Transverse colon (tissue), 4 donors: Measurements from ENCODE around the gene INCA1. TPM values are rescaled to one million over a fixed set of nuclear protein-coding genes. Genes with fewer than 3 reads are reported as not detected.

Experiments used
- DNase-seq: peaks from one replicate; pipeline ENCODE4 v3.0.0-alpha.2; 2019
- H3K27ac ChIP-seq, 4 donors: fragments of 200-600 bp; sonication (generic); 2 replicates each; pipeline ENCODE4 v1.5.1; 2016 to 2018; ENCODE audit warnings: inconsistent platforms in 4 of 4
- H3K27me3 ChIP-seq: fragments of 200-600 bp; sonication (generic); 2 replicates; pipeline ENCODE4 v1.5.1; 2017; ENCODE audit warnings: inconsistent platforms
- H3K36me3 ChIP-seq, 4 donors: fragments of 200-600 bp; sonication (generic); 2 replicates each; pipeline ENCODE4 v1.5.1; 2017 to 2019; ENCODE audit warnings: inconsistent platforms in 4 of 4
- H3K4me1 ChIP-seq, 4 donors: fragments of 200-600 bp; sonication (generic); 2 replicates each; pipeline ENCODE4 v1.5.1; 2017 to 2020; ENCODE audit warnings: inconsistent platforms in 4 of 4
- H3K4me3 ChIP-seq, 4 donors: fragments of 200-600 bp; sonication (generic); 1 replicate in 1 of 4; 2 replicates in 3 of 4; pipeline versions ENCODE4 v1.5.1 to v1.6.1; 2017 to 2019; ENCODE audit warnings: inconsistent platforms in 4 of 4
- H3K9me3 ChIP-seq, 2 donors: fragments of 200-600 bp; sonication (generic); 2 replicates each; pipeline ENCODE4 v1.5.1; 2017 to 2019; ENCODE audit warnings: inconsistent platforms in 2 of 2
- CTCF ChIP-seq, 5 experiments: fragments of 200-600 bp in 3 of 5; fragments of 450-650 bp in 2 of 5; sonication (generic) in 3 of 5; IDR thresholded peaks; 1 replicate in 2 of 5; 2 replicates in 3 of 5; pipeline ENCODE4 v1.5.1; 2016 to 2017; ENCODE audit warnings: antibody characterized with exemption in 5 of 5, inconsistent platforms in 3 of 5, mild to moderate bottlenecking in 2 of 5, moderate library complexity in 1 of 5
- EP300 ChIP-seq: sonication (generic); formaldehyde crosslinking; IDR thresholded peaks from one replicate; pipeline ENCODE4 v1.6.1; 2017; ENCODE audit warnings: antibody characterized with exemption, low read depth
- POLR2A ChIP-seq: fragments of 450-650 bp; IDR thresholded peaks from one replicate; pipeline ENCODE4 v1.6.1; 2016; ENCODE audit warnings: antibody characterized with exemption, mild to moderate bottlenecking, moderate library complexity
- POLR2AphosphoS5 ChIP-seq, 3 donors: sonication (generic); formaldehyde crosslinking; IDR thresholded peaks; one replicate each; pipeline ENCODE4 v1.6.1; 2016; ENCODE audit warnings: antibody characterized with exemption in 3 of 3
- WGBS, 2 donors: methylation state at CpG; one replicate each; pipeline ENCODE4 v1.1.5; 2018; ENCODE audit warnings: low coverage in 1 of 2; 5-methylcytosine and 5-hydroxymethylcytosine counted together
- in situ Hi-C, 4 donors: fragments of 200-750 bp; cut with MboI; loops; one replicate each; pipeline versions ENCODE4 v1.15.0 to v1.15.1; 2017; ENCODE audit warnings: low sequenced_read_pairs in 3 of 4, low pct_ligation_motif_present in 1 of 4, low pct_unique_long_range_greater_than_20kb in 1 of 4
- intact Hi-C: fragments of 100-400 bp; cut with DNase I; formaldehyde crosslinking; loops from one replicate; pipeline ENCODE4 v1.15.1; 2023; ENCODE audit warnings: low total_unique reads
- total RNA-seq, 4 donors: library from RNA; depleted of rRNA; stranded (reverse); fragments of >200 nt; gene quantifications; one replicate each; pipeline ENCODE4 v1.1.0, GENCODE V29; 2016

Gene INCA1
- total RNA-seq, 4 donors from 2014 or later = 1.8 to 2.2 TPM; not detected in 2

DNA sequence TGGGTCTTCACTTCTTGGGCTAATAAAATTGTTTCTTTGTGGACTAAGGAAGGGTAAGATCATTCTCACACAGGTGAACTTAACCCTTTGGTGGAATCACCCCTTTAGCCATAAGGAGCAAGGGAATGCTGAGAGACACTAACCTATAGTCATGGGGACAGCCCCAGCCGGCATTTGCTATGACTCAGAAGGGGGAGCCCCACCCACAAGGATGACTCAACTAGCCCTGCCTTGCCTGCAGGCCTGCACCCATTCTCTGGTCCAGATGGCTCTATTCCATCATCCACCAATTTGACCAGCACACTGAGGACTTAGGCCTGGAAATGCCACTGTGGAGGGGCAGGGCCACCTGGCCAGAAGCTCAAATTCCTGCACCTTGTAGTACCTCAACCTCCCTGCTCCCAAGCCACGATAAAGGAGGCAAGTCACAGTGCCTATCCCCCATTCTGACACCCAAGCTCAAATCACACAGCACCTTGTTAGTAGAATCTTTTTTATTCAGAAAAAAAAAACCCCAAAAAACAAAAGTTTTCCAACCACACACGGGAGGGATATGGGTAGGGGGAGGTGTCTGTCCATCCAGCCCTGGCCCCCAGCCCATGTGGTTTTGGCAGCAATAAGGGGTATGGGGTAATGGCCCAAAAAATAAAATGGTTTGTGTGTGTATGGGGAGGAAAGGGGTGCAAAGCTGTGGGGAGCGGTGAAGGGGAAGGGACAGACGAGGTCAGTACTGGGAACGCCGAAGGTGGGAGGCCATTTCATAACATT is 52.0 kb downstream of the INCA1 start:
- Histone ChIP-seq H3K9me3 (no peaks in the 10 kb centered on the region), H3K27me3 (no peaks in the 10 kb centered on the region), H3K27ac (peak overlapping the region; percentile 95 to 100 (median 100)), H3K4me3 (peak overlapping the region in 2 of 4 donors; percentile 77 to 92), H3K4me1 (peaks cover 34 to 67% (median 45%) of the 10 kb centered on the region in 4 donors), H3K36me3 (peaks cover 0 to 6% (median 0%) of the 10 kb centered on the region in 4 donors)
- in situ Hi-C loops = no loop called here
- intact Hi-C loops = no loop called here
- TF ChIP-seq POLR2AphosphoS5 (IDR thresholded peaks at IDR 0.05) = peak; percentile 54 to 83 (median 75)
- TF ChIP-seq POLR2A = no peak
- WGBS, 2 donors = 31 to 38% methylated on average over 4 to 7 of the region's 7 CpGs
- peak; percentile 88 for DNase-seq

DNA sequence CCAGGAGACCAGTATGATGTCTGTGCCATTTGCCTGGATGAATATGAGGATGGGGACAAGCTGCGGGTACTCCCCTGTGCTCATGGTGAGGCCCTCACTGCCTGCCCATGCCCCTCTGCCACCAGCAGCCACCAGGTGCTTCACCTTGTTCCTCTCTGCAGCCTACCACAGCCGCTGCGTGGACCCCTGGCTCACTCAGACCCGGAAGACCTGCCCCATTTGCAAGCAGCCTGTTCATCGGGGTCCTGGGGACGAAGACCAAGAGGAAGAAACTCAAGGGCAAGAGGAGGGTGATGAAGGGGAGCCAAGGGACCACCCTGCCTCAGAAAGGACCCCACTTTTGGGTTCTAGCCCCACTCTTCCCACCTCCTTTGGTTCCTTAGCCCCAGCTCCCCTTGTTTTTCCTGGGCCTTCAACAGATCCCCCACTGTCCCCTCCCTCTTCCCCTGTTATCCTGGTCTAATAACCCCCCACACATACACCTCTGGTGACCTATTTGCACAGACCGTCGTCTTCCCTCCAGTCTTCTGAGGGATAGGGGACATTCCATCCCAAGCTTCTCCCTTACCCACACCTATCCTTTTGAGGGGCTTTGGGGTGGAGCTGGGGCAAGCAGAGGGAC is 52.7 kb downstream of the INCA1 start:
- no peak for DNase-seq
- Histone ChIP-seq H3K27me3 (no peaks in the 10 kb centered on the region), H3K4me1 (peaks cover 34 to 64% (median 41%) of the 10 kb centered on the region in 4 donors), H3K27ac (peak overlapping the region; percentile 95 to 100 (median 100)), H3K36me3 (peaks cover 0 to 6% (median 0%) of the 10 kb centered on the region in 4 donors), H3K9me3 (no peaks in the 10 kb centered on the region), H3K4me3 (no peak overlapping the region)
- in situ Hi-C loops (no loop called here), intact Hi-C loops (no loop called here)
- no peak for TF ChIP-seq POLR2A
- no peak for TF ChIP-seq CTCF (IDR thresholded peaks at IDR 0.05)
- TF ChIP-seq EP300 = no peak
- TF ChIP-seq POLR2AphosphoS5 (IDR thresholded peaks at IDR 0.05) = no peak
- WGBS, 2 donors = 40 to 45% methylated on average over 4 to 8 of the region's 8 CpGs

DNA sequence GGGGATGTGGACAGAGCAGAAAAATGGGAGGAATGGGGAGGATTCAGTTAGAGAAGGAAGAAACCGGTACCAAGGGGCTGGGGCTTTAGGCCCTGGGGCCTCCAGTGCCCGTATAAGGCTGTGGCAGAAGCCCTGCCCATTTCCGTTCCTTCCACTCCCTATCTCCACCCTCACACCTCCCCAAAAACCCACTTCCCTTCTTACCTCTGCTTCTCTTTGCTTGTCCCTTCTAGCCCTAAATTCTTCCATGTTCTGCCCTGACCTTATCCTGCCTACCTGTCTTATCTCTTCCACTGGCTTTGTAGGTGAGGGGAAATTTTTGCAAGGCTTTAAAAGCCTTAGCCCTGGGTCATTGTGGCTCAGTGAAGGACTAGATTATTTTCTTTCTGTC is 53.2 kb downstream of the INCA1 start:
- H3K9me3 ChIP-seq = no peaks in the 10 kb centered on the region
- intact Hi-C loops = no loop called here
- H3K36me3 ChIP-seq = peaks cover 0 to 6% (median 0%) of the 10 kb centered on the region in 4 donors
- peaks cover 36 to 65% (median 39%) of the 10 kb centered on the region in 4 donors for H3K4me1 ChIP-seq
- 27 to 68% methylated on average over 3 of the region's 3 CpGs for WGBS, 2 donors
- no peaks in the 10 kb centered on the region for H3K27me3 ChIP-seq
- in situ Hi-C loops = no loop called here
- peak overlapping the region; percentile 95 to 100 (median 100) for H3K27ac ChIP-seq
- DNase-seq = peak; percentile 37
- TF ChIP-seq POLR2A = no peak
- no peak for TF ChIP-seq POLR2AphosphoS5 (IDR thresholded peaks at IDR 0.05)
- TF ChIP-seq EP300 = no peak
- TF ChIP-seq CTCF (IDR thresholded peaks at IDR 0.05) = no peak
- no peak overlapping the region for H3K4me3 ChIP-seq

DNA sequence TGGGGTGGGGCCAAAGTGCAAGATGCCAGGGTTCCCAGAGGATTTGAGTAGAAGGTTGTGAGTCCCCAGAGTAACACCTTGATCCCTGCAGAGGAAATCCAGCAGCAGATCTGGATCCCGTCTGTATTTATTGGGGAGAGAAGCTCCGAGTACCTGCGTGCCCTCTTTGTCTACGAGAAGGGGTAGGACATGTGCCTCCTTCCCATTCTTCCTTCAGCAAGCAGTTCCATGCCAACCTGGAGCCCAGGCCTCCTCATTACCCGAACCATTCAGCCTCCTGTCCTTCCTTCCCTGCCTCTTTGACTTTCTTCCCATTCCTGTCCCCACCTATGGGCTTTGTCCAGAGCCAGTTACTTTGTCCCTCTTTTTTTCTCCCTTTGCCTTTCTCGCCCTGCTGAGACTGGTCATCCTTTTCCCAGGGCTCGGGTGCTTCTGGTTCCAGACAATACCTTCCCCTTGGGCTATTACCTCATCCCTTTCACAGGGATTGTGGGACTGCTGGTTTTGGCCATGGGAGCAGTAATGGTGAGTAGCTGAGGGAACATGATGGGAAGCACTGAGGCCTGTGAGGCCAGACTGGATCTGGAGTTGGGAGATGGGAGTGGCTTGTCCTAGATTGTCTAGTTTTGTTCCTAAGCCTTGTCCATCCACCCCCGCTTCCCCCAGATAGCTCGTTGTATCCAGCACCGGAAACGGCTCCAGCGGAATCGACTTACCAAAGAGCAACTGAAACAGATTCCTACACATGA is 54.4 kb downstream of the INCA1 start:
- Histone ChIP-seq H3K27me3 (no peaks in the 10 kb centered on the region), H3K4me3 (no peak overlapping the region), H3K36me3 (peaks cover 0 to 6% (median under 1%) of the 10 kb centered on the region in 4 donors), H3K9me3 (no peaks in the 10 kb centered on the region), H3K27ac (peak overlapping the region in 2 of 4 donors; percentile 100), H3K4me1 (peaks cover 48 to 78% (median 50%) of the 10 kb centered on the region in 4 donors)
- WGBS, 2 donors = 77 to 79% methylated on average over 6 to 13 of the region's 13 CpGs
- intact Hi-C loops = no loop called here
- in situ Hi-C loops = no loop called here
- TF ChIP-seq POLR2A (no peak), EP300 (no peak), POLR2AphosphoS5 (IDR thresholded peaks at IDR 0.05) (no peak), CTCF (IDR thresholded peaks at IDR 0.05) (no peak)
- DNase-seq = no peak
